Neural cell (in vitro differentiated cells): ENCODE data around the gene PACSIN2.

Experiments
- CTCF ChIP-seq: fragments of 450-650 bp; IDR thresholded peaks from 2 replicates; pipeline ENCODE4 v1.5.1; 2014; ENCODE audit warnings: antibody characterized with exemption, mild to moderate bottlenecking, moderate library complexity; ENCODE audit not compliant: poor library complexity, severe bottlenecking
- EZH2 ChIP-seq: fragments of 200-600, 300-800 bp; shearing (Covaris generic), sonication (generic); IDR thresholded peaks from 2 replicates; pipeline ENCODE4 v1.6.1; 2014; ENCODE audit warnings: antibody characterized with exemption, low read length, borderline replicate concordance, mild to moderate bottlenecking; ENCODE audit not compliant: insufficient read depth, poor library complexity, severe bottlenecking
- MXI1 ChIP-seq: fragments of 450-650 bp; conservative IDR thresholded peaks from 2 replicates; pipeline ENCODE4 v1.6.1; 2014; ENCODE audit warnings: antibody characterized with exemption, mild to moderate bottlenecking; ENCODE audit not compliant: poor library complexity, severe bottlenecking
- POLR2AphosphoS5 ChIP-seq: IDR thresholded peaks from 2 replicates; pipeline ENCODE4 v1.6.1; 2012
- RAD21 ChIP-seq: fragments of 450-650 bp; conservative IDR thresholded peaks from 2 replicates; pipeline ENCODE4 v1.6.1; 2014; ENCODE audit warnings: antibody characterized with exemption, mild to moderate bottlenecking, moderate library complexity
- SMC3 ChIP-seq: fragments of 450-650 bp; conservative IDR thresholded peaks from 2 replicates; pipeline ENCODE4 v1.6.1; 2014; ENCODE audit warnings: antibody characterized with exemption, mild to moderate bottlenecking, moderate library complexity; ENCODE audit not compliant: poor library complexity
- TAF1 ChIP-seq: IDR thresholded peaks from 2 replicates; pipeline ENCODE4 v1.6.1; 2012; ENCODE audit warnings: low read depth
- TF ChIP-seq, protein P1 (sequence below): IDR thresholded peaks from 2 replicates; pipeline ENCODE4 v1.6.1; 2012; ENCODE audit warnings: borderline replicate concordance

GRCh38 chr22:42964994-42965699 lies 49.8 kb downstream of the PACSIN2 start:
- TF ChIP-seq CTCF, result no peak
- no peak for TF ChIP-seq RAD21
- no peak for TF ChIP-seq EZH2
- TF ChIP-seq TAF1, result no peak
- peak; percentile 39 for TF ChIP-seq POLR2AphosphoS5
- TF ChIP-seq, protein P1, sequence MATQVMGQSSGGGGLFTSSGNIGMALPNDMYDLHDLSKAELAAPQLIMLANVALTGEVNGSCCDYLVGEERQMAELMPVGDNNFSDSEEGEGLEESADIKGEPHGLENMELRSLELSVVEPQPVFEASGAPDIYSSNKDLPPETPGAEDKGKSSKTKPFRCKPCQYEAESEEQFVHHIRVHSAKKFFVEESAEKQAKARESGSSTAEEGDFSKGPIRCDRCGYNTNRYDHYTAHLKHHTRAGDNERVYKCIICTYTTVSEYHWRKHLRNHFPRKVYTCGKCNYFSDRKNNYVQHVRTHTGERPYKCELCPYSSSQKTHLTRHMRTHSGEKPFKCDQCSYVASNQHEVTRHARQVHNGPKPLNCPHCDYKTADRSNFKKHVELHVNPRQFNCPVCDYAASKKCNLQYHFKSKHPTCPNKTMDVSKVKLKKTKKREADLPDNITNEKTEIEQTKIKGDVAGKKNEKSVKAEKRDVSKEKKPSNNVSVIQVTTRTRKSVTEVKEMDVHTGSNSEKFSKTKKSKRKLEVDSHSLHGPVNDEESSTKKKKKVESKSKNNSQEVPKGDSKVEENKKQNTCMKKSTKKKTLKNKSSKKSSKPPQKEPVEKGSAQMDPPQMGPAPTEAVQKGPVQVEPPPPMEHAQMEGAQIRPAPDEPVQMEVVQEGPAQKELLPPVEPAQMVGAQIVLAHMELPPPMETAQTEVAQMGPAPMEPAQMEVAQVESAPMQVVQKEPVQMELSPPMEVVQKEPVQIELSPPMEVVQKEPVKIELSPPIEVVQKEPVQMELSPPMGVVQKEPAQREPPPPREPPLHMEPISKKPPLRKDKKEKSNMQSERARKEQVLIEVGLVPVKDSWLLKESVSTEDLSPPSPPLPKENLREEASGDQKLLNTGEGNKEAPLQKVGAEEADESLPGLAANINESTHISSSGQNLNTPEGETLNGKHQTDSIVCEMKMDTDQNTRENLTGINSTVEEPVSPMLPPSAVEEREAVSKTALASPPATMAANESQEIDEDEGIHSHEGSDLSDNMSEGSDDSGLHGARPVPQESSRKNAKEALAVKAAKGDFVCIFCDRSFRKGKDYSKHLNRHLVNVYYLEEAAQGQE, result no peak
- no peak for TF ChIP-seq SMC3
- TF ChIP-seq MXI1, result no peak
